ENCODE data around the gene ANKRD13B.
A peak's percentile ranks its signal among the peaks of the same experiment; 100 is the strongest.

The ANKRD13B gene

GRCh38 chr17:29569245-29569950 lies 23.5 kb upstream of the ANKRD13B start:
- peak; percentile 33 for DNase-seq

DNA sequence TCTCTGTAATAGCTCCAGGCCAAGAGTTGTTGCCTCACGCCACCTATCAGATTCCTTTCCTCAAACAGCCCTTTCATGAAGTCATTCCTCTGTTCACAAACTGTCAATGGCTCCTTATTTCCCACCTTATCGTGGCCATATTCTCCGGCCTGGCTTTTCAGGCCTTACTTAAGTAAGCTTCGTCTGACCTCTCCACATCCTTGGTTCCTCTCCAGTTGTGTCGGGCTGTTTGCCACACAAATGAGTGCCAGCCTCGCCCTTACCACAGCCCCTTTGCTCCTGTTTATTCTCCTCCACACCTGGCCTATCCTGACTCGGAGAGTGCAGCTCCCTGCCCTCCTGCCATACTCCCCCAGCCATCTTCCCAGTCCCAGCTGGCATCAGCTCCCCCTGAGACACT lies 22.4 kb upstream of the ANKRD13B start:
- no peak for DNase-seq

DNA sequence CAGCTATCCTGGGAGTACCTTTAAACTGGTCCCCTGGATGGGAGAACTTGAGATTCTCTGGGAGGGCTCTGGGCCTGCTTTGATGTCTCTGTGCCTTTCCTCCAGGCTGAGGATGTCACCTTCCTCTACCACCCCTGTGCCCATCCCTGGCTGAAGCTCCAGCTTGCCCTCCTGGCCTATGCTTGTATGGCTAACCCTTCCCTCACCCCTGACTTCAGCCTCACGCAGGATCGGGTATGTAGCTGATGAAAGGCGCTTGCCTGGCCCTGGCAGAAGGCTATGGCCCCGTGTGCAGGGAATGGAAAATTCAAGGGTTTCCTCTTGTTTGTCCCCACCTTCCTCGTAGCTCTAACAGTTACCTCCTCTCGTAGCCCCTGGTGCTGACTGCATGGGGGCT lies 21.4 kb upstream of the ANKRD13B start:
- DNase-seq: no peak

GRCh38 chr17:29571883-29572681 lies 20.9 kb upstream of the ANKRD13B start:
- no peak for DNase-seq

DNA sequence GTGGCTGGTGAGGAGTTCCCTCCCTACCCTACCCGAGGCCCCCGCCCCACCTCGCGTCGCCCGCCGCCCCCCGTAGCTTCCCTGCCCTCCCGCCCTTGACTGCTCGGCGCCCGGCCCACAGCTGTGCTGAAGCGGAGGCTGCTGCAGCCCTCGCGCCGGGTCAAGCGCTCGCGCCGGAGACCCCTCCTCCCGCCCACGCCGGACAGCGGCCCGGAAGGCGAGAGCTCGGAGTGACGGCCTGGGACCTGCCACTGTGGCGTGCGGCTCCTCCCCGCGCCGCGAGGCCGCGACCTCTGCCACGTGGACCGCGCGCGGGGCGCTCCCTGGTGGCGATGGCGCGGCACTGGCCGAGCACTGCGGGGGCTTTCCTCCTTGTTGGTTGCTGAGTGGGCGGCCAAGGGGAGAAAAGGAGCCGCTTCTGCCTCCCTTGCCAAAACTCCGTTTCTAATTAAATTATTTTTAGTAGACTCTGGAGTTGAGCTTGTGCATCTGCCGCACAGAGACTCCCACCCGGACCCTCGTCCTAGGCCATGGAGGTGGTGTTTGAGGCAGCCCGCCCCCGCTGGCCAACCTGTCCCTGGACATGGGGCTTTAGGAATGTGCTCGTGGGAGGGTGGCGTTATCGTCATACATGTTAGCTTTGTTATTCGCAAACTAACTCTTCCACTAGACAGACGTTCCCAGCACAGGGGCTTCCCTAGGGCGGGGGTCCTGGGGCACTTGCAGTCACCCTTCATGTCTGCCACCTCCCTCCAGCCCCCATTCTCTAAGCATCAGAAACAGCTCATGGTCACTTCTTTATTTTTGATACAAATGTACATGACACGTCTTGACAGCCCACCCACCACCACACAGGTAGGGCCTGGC lies 20.0 kb upstream of the ANKRD13B start:
- peak; percentile 79 for DNase-seq

DNA sequence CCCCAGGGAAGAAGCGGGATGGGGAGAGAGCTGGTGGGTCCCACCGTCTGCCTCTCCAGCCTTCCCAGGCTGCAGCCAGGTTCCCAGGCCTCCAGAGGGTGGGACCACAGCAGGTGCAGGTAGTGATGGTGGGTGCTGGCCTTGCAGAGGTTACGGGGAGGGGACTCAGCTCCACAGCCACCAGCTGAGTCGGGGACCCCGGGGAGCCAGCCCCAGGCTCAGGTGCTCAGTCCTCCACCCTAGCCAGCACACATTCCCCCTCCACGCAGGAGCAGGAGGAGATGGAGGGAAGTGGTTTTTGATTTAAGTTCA lies 19.4 kb upstream of the ANKRD13B start:
- DNase-seq: no peak

DNA sequence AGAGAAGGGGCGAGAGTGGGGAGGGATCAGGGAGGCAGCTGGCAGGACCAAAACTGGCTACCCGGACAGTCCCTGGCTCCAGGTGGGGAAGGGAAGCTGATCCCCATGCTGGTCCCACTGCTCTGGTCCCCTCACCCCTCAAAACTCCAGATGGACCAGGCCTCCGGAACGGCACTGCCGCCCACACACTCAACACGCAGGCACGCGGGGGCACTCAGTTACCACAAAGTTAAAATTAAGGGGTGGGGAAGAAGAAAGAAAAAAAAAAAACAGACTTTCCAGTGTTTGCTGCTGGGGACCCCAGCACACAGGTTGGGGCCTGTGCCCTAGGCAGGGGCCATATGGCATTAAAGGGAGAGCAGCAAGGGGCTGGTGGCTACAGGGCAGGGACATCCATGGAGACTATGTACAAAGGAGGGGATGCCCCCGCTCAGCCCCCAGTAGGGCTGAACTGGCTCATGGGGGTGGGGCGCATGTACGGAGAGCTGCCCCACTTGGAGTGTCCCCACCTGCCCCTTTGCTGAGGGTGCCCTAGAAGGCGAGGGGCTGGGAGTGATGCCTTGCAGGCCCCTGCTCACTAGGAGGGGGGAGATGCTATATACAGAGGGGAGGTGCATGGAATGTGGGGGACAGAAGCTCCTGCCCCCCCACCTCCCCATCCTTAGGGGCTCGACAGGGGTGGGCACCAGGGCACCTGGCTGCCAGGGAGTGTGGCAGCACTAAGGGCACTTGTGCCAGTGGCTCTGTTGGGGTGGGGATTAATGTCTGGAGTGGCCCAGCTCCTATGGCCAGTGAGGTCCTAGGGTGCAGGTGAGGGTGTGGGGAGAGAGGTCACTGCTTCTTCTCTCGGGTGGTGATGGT lies 18.8 kb upstream of the ANKRD13B start:
- DNase-seq: no peak

GRCh38 chr17:29574732-29575510 lies 18.0 kb upstream of the ANKRD13B start:
- no peak for DNase-seq

DNA sequence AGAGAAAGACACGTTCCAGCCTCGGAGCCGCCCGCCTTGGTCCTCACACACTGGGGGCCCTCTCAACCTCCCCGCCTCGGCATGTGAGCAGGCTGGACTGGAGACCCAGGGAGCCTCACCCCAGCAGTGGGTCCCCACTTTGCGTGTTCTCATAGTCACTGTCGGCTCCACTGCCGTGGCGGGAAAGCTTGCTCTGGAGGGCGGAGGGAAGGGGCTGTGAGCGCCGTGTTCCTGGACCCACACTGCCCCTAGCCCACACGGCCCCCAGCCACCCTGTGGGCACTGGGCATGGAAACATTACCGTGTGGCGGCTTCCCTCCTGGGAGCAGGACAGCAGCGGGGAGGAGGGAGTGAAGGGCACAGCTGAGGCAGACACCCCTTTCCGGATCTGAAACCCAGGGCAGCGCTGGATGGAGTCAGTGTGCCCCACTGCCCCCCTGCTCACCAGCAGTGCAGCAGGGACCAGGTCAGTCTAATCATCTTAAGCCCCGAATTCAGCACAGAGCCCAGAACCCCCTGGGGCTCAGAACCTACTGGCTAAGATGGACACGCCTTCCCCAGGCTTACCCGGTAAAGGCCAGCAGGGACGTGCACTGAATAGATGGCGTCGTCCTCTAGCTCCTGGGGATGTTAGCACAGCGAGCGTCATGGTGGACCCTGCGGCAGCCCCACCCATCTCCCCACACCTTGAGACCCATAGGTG lies 17.3 kb upstream of the ANKRD13B start:
- no peak for DNase-seq

GRCh38 chr17:29576214-29577000 lies 16.5 kb upstream of the ANKRD13B start:
- no peak for DNase-seq

GRCh38 chr17:29577001-29577370 lies 15.9 kb upstream of the ANKRD13B start:
- DNase-seq: no peak

DNA sequence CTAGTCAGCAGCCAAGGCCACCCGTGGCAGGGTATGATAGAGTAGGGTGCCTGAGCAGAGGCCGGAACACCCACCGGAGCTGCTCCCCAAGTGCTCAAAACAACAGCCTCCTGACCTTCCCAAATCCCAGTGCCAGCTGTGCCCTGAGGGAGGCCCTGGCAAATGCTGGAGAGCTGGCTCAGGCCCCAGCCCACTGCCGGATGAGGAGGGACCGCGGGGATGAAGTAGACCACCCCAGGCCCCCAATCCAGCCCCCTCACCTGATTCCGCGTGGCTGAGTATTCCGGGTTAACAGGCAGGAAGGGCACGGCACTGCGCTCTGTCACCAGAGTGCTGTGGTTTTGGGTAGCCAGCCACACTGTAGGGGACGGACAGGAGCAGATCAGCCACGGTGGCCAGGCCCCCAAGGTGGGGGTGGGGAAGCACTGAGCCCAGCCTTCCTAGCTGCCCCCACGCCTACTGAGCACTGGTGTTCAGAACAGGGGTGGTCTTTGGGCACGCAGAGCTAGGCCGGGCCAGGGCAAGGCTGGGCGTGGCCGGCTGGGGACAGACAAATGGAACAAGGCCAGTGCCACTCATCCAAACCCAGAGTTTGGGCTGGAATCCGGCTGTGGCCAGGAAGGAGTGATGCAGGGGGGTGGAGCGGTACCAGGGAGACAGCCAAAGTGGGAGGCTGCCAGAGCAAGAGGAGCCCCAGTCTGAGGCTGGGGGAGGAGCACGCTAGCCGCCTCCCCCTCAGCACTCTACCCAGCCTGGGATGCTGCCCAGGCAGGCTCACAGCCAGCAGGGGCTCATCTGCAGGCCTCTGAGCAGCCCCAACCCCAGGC lies 15.3 kb upstream of the ANKRD13B start:
- DNase-seq: no peak

DNA sequence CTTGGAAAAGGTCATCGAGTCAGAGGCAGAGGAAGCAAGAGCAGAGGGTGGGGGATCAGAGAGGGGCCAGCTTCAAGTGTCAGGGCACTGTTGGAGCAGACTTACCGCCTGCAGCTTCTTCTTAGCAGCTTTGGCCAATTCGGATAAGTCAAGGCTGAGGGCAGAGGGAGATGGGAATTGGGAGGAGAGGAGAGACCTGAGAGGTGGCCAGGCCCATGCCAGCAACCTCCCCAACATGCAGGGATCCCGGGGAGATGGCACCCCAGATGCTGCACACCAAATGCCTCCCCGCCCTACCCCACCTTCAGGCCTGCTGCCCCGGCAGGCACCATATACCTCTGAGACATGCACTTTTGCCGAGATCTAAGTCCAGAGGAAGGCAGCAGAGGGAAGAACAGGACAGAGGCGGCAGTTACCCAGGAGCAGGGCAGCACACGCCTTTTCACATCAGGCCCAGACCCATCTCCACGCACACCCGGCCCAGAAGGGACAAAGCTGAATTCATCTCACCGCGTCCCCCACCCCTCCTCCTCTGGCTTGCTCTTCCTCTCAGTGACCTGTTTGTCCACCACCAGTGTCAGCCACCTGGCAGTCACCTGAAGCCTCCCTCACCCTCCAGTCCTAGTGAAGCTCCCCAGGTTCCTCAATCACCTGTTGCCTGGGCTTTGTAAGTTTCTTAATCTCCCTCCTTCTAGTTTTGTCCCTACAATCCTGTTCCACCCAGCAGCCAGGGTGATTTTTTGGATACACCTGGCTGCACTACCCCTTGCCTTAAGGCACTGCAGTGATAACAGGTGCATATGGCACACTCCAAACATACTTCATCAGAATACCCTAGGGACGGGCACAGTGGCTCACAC lies 14.1 kb upstream of the ANKRD13B start:
- DNase-seq: no peak

DNA sequence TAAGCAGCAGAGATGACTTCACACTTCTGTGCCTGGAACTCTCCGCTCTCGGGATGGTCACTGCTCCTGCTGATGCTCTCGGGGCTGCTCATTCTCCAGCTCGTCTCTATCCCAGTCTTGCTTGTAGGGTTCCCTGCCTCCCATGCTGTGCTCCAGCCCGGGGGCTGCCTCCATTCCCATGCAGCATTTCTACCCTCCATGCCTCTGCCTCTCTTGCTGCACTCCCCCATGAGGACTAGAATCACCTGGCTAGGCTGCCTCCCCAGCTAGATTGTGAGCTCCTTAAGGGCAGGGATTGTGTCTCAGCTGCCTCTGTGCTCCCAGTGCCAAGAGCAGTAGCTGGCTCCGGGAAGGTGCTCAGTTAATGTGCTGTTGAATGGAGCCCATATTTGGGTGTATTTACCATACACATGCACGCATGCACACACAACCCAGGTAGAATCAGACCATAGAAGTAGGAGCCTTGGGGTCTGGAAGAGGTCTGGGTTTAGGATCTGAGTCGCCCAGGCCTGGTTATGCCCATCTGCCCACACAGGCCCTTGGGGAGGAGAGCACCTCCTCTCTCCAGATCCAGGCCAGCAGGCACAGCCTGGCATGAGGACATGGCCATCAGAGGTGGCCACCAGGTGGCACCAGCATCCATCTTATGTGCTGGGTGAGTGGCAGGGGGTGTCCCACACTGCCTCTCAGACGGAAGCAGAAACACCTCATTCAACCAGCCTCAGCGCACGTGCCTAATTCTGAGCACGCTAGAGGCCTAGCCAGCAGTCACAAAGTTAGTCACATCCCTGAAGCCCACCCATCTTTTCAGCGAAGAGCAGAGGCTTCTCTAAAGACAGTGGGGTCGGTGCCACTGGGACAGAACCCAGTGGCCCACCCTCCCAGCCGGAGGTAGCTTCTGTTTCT lies 12.8 kb upstream of the ANKRD13B start:
- peak; percentile 91 for DNase-seq

GRCh38 chr17:29581583-29582253 lies 11.2 kb upstream of the ANKRD13B start:
- no peak for DNase-seq

GRCh38 chr17:29582254-29582765 lies 10.6 kb upstream of the ANKRD13B start:
- DNase-seq: no peak

All from eye (tissue), 1 donor.